GM18868 (cell line): ENCODE results near the gene PODNL1.

Experiments
- ATAC-seq: cut with Tn5 transposase; IDR thresholded peaks from one replicate; pipeline ENCODE4 v1.9.1; 2021; ENCODE audit warnings: mild to moderate bottlenecking, moderate library complexity; ENCODE audit not compliant: unreplicated experiment

Gene PODNL1

DNA sequence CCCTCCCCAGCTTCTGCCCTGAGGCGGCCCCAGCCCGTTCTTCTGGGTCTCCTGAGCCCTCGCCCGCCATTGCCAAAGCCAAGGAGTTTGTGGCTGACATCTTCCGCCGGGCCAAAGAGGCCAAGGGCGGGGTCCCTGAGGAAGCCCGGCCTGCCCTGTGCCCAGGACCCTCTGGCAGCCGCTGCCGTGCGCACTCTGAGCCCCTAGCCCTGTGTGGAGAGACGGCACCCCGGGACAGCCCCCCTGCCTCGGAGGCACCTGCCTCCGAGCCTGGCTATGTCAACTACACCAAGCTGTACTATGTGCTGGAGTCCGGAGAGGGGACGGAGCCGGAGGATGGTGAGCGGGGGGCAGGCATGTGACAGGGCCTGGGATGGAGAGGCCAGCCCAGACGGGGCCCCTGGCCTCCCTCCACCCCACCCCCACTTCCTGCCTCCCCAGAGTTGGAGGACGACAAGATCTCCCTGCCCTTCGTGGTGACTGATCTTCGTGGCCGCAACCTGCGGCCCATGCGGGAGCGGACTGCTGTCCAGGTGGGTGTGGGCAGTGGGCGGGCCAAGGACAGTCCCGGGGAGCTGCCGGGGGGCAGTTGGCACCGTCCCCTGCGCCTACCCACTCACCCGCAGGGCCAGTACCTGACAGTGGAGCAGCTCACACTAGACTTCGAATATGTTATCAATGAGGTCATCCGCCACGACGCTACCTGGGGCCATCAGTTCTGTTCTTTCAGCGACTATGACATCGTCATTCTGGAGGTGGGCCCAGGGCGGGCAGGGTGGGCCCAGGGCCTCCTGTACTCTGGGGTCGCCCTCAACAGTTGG lies 21.1 kb upstream of the PODNL1 start:
- no peak for ATAC-seq

DNA sequence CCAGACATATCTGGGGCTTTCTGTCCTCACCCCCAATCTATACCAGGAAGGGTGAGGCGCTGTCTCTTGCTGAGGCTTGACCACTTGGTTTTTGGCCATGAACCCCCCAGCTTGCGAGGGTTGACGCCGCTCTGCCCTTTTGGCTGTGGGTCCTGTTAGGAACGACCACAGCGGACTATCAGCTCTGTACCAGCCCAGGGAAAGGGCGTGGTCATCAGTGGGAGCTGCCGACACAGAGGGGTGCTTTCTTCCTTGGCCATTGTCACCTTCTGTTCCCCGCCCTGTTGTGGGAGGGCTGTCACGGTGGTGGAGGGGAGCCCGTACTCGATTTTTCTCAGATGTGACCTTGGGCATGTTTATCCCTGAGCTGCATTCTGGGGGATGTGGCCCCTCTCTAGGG lies 19.8 kb upstream of the PODNL1 start:
- no peak for ATAC-seq

DNA sequence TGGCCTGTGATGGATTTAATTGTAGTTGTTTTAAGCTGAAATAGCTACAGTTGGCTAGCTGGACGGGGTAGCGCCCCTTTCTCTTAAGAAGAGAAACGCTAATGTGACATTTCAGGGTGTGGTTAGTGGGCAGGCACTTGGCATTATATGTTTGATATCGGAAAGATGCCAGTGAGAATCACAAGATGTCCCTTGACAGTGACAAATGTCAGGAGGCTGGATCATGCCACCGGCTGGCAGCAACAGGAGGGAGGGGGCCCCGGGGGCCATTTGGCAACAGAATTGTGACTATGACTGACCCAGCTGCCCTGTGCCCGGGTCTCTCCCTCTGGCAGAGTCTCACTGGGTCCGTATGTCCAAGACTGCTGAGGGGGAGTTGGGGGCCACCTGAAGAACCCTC lies 18.8 kb upstream of the PODNL1 start:
- ATAC-seq, result no peak

DNA sequence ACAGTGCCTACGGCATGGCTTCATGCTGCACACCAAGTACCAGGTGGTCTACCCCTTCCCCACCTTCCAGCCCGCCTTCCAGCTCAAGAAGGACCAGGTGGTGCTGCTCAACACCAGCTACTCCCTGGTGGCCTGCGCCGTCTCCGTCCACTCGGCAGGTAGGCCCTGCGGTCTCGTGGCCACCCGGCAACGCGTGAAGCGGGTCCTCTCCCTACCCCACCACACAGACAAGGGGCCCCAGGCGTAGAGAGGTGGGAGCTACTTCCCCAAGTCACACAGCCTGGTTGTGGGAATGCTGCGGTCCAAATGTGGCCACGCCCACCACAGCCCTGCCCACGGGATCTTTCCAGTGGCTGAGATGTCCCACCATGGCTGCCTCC lies 18.1 kb upstream of the PODNL1 start:
- ATAC-seq, result no peak

DNA sequence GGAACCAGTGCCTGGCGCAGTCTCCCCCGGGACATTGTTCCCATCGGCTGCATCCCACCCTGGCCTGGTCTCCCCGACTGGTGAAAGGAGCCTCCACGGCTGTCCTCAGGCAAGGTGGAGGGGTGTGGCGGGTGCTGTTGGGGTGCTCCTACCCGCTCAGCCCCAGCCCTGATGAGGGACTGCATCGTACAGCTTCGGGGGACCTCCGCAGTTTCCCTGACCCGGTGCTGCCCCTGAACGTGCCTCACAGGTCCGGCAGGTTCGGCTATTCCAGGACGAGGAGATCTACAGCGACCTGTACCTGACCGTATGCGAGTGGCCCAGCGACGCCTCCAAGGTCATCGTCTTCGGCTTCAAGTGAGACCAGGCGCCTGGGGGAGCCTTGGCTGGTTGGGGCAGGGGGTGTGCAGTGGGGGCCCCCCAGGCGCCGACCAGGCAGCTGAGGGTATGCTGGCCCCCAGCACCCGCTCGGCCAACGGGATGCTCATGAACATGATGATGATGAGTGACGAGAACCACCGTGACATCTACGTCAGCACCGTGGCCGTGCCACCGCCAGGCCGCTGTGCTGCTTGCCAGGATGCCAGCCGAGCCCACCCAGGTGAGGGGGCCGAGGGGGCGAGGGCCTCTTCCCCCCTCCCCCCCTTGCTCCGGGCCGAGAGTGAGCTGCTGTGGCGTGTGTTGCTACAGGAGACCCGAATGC lies 17.6 kb upstream of the PODNL1 start:
- ATAC-seq, result no peak

DNA sequence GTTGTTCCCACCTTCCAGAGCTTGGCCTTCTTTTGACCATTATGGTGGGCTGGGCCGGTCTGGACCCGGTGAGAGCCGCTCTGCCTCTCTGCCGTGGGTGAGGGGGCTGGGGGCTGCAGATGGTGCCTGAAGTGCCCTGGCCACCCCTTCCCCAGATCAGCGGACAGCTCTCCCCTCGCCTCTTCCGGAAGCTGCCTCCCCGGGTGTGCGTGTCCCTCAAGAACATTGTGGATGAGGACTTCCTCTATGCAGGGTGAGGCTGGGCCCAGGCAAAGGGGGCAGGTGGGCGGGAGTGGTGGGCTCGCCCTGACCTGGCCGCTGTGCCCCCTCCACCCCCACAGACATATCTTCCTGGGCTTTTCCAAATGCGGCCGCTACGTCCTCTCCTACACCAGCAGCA lies 16.0 kb upstream of the PODNL1 start:
- ATAC-seq, result no peak

DNA sequence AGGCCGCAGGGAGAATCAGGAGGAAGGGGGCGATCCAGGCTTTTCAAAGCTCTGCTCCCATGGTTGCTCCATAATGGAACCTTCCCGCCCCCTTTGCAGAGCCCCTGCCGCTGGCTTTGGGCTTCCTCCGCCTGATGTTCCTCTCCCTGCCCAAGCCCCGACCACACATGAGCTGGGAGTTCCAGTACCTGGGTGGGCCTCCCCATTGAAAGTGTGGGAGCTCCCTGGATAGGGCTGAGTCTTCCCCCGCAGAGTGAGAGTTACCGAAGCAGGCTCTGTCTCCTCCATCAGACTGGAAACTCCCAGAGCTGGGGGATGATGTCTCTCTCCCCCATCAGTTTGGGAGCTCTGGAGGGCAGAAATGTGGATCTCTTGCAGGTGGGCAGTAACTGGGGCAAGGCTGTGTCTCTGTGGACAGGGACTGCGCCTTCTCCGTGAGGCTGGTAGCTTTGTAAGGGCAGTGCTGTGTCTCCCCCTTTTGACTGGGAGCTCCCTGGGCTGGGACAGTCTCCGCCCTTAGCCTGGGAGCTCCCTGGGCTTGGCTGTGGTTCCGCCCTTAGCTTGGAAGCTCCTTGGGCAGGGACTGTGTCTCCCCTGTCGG lies 14.8 kb upstream of the PODNL1 start:
- no peak for ATAC-seq

DNA sequence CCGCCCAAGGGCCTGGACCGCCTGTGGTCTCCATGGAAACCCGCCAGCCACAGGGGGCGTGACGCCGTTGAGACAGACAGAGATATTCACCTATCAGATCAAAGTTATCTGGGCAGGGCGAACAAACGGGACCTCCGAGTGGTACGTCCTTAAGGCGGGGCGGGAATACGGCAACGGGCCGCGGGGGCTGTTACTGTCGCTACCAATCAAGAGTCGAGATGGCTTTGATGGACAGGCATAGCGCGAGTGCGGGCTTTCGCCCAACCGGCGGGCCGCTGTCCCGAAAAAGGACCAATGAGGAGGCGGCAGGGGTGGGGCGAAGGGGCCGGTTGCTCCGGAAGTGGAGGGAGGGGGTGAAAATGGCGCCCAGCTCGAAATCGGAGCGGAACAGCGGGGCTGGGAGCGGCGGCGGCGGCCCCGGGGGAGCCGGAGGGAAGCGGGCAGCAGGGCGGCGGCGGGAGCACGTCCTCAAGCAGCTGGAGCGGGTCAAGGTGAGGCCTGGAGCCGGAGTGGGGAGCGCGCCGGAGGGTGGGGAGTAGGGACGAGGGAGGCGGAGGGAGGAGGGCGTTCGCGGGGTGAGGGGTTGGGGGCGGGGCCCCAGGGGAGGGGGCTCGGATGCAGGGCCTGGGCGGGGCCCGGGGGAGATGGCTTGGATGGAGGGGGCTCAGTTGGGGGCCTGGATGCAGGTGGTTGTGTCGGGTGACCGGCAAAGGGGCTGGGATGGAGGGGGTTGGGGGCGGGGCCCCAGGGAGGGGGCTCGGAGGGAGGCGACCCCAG lies 14.1 kb upstream of the PODNL1 start, which contains the start of gene DCAF15:
DCAF15 (plus strand) TSS at position 356 of the 777 bp plus-strand sequence; CDS start at position 360, 4 bp downstream.
- peak; percentile 95 for ATAC-seq

DNA sequence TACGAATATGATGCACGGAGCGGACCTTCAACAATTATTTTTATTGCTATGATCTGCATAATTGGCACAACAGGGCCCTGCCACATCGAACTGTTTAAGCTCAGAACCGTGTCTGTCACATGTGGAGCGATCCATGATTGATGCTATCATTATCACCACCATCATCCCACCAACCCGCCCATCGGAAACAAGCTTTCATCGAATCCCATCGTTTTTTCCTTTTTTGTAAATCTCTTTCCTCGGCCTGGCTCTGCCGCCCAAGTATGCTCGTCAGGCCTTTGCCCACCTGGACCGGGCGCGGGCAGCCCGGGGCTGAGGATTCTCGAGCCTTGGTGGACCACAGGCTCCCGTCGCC lies 13.6 kb upstream of the PODNL1 start:
- ATAC-seq, result no peak

DNA sequence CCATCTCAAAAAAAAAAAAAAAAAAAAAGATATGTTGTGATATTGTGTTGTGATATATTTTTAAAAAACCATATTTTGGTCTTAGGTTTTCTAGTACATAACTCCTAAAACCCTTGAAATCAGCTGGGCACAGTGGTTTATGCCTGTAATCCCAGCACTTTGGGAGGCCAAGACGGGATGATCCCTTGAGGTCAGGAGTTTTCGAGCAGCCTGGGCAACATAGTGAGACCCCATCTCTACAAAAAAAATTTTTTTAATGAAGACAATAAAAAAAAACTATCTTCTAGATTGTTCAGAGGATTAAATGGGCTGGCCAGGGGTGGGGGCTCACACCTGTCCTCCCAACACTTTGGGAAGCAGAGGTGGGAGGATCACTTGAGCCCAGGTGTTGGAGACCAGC lies 12.8 kb upstream of the PODNL1 start:
- no peak for ATAC-seq

DNA sequence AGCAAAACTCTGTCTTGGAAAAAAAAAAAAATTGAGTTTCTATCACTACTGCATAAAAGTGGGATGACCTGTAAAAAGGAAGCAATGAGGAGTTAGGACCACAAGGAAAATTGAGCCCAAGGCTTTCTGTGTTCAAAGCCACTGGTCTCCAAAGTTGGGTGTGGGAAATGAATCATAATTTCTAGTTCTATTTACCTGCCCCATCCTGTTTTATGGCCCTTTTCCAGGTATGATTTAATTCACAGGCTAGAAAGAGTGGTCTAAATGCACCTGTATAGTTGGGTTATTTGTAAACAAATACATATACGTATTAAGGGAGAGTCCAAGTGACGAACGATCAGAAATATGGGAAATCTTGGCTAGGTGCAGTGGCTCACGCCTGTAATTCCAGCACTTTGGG lies 8.2 kb upstream of the PODNL1 start:
- ATAC-seq, result no peak

DNA sequence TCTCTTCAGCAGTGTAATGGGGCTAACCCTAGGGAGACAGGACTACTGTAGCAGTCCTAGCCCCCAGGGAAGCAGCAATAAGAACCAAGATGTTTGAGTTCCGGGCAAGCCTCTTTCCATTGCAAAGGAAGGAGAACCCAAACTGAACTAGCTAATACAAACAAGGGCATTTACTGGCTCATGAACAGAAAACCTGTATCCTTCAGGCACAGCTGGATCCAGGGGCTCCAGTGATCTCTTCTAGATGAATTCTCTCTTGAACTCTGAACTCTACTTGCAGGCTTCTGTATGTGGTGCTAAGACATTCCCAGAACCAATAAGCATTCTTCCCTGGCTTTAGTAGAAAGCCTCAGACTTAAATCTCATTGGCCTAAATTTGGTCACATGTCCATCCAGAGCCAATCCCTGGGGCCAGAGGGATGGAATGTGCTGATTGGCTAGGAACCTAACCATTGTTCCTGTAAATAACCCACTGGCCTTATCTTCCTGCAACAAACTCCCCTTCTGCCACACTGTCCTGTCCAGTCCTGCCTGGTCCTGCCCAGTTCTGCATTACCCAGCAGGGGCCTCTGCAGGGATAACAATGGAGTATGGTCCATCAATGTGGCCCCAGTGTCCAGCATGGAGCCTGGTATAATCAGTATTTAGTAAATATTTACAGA lies 3.9 kb upstream of the PODNL1 start:
- no peak for ATAC-seq

DNA sequence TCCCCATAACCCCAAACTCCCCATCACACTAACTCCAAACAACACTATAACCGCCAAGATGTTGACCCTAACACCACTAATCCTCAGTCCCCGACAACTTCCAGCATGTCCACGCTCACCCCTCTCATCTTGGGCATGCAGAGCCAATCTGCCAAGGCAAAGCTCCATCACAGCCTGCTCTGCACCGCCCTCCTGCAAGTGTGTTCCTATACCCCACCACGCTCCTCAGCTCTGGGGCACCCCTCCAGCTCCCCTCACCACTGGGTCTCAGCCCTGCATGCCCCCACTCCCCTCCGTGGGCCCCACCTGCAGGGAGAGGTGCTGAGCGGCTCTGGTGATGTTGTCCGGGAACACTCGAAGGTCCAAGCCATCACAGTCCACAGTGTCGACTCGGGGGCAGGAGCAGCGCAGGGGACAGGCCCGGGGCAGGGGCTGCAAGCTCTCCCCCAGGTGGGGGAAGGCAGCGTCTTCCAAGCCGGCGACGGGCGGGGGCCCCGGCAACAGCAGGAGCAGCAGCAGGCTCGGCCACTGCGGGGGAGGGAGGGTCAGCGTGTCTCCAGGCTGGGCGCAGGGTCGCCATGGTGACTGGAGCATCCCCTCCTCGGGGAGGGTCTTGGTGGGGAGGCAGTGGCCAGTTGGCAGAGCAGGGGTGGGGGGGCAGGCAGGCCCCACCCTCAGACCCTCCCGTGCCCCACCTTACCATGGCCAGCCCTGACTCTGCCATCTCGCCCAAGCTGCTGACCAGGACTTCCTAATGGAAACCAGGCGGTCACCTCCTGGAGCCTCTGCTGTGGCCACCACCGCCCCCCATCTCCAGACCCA lies 527 bp downstream of the PODNL1 start:
- ATAC-seq, result no peak

DNA sequence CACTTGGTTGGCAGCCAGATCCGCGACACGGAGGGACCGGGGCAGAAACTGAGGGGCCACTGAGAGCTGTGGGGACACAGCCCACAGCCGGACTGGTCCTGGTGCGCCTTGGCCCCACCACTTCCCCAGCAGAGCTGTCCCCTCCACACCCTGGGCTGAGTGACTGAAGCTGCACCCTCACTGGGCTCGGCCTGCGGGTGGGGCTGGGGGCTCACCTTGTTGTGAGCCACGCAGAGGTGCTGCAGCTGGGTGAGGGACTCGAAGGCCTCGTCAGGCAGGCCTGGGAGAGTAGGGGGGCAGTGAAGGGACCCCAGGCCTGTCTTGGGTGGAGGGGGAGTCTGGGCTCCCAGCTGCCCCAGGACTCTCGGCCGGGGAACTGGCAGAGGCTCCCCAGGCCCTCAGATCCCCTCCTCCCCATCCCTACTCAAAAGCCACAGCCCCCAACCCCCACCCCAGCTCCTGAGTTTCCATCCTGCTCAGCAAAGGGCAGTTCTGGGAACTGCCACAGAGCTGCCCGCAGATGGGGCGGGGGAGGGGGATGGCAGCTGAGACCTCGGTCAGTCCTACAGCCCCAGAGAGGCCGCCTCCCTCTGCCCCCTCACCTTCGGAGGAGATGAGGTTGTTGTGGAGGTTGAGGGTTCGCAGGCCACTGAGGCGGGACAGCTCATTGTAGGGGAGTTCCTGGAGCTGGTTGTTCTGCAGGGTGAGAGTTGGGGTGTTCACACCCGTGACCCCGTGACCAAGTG lies 2.3 kb downstream of the PODNL1 start:
- no peak for ATAC-seq

DNA sequence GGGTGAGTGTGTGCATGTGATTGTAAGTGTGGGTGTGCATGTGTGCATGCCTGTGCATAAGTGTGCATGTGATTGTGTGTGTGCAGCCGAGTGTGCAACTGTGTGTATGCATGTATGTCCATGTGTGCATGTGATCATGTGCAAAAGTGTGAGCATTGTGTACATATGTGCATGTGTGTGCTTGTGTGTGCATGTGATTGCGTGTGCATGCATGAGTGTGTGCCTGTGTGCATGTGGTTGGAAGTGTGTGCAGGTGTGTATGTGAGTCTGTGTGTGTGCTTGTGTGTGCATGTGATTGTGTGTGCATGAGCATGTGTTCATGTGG lies 3.5 kb downstream of the PODNL1 start:
- ATAC-seq, result no peak

DNA sequence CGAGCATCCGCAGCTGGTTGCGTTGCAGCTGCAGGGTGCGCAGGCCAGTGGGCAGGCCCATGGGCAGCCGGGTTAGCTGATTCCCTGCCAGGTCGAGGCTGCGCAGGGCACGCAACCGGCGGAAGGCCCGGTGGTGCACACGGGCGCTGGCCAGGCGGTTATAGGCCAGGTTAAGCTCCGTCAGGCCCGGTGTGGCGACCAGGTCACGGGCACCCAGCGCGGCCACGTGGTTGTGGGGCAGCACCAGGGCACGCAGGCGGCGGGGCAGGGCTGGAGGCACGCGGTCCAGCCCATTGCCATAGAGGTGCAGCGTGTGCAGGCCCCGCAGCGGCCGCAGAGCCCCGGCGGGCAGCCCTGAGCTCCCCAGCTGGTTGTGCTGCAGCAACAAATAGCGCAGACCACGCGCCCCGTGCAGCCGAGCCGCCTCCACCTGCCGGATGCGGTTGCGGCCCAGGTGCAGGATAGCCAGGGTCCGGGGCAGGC lies 5.3 kb downstream of the PODNL1 start:
- ATAC-seq, result no peak

DNA sequence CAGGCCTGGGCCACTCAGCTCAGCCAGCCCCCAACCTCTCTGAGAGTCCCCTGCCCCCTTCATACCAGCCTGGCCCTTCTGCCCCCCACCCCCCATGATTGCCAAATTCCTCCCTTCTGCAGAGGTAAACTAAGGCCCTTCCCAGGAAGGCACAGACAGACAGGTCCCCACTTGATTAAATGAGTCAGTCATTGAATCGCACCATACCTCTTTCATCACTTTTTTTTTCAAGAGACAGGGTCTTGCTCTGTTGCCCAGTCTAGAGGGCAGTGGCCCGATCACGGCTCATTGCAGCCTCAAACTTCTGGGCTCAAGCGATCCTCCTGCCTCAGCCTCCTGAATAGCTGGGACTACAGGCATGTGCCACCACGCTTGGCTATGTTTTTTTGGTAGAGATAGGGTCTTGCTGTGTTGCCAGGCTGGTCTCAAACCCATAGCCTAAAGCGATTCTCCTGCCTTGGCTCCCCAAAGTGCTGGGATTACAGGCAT lies 6.0 kb downstream of the PODNL1 start:
- ATAC-seq, result no peak

DNA sequence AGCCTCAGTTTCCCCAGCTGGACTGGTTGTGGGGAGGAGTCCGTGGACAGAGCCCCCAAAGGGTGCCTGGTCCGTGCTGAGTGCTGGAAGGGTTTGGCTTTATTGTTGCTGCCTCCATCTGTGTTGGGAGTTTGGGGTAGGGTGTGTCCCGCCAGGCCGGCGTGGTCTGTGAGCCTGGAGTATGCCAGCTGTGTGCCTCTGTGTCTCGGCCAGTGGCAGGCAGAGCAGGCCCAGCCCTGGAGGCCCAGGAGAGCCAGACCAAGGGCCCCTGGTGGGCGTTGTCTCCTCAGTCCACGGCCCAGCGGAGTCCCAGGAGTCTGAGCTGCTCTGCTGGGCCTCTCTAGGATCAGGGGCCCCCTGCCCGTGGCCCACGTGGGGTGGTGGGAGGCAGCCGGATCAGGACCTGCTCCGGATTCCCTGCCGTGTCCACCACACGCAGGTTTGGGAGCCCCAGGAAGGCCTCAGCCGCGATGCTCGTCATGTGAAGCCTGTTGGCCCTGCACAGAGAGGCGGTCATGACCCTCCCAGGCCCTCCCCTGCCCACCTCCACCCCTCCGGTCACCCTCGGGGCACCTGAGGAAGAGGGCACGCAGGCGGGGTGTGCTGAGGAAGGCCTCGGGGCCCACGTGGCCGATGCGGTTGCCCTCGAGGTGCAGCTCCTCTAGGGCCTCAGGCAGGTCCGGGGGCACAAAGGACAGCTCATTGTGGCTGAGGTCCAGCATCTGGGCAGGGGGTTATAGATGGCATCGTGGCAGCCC lies 6.6 kb downstream of the PODNL1 start:
- ATAC-seq, result no peak
